Measurements from ENCODE around the gene MRPL4.
"Not testable (repeated sequence)": the region's sequence is repeated elsewhere in the genome, so short reads cannot be mapped to it uniquely, and the experiment has no call there.

The MRPL4 gene

GRCh38 chr19:10237702-10238101 is 14.3 kb upstream of the MRPL4 start:
- FAIRE-seq (no peak), DNase-seq (ENCODE audit: insufficient read length, low spot score) (no peak)
- no peak for TF ChIP-seq CTCF (IDR thresholded peaks at IDR 0.05; ENCODE audit: insufficient read depth, missing control alignments)

- no peak for TF ChIP-seq CTCF (IDR thresholded peaks at IDR 0.05; ENCODE audit: insufficient read depth, missing control alignments)
- FAIRE-seq (no peak), DNase-seq (ENCODE audit: insufficient read length, low spot score) (no peak)
Observed at GRCh38 chr19:10238172-10238783, 13.7 kb upstream of the MRPL4 start.

GRCh38 chr19:10241826-10242449 is 10.1 kb upstream of the MRPL4 start:
- not testable (repeated sequence) for DNase-seq (ENCODE audit: insufficient read length, low spot score); FAIRE-seq

- no peak for FAIRE-seq
- TF ChIP-seq CTCF (IDR thresholded peaks at IDR 0.05; ENCODE audit: insufficient read depth, missing control alignments), result no peak
- DNase-seq (ENCODE audit: insufficient read length, low spot score), result no peak
Observed at GRCh38 chr19:10243606-10244005, 8.4 kb upstream of the MRPL4 start.

- no peak for DNase-seq (ENCODE audit: insufficient read length, low spot score)
- no peak for FAIRE-seq
- TF ChIP-seq CTCF (IDR thresholded peaks at IDR 0.05; ENCODE audit: insufficient read depth, missing control alignments), result no peak
Observed at GRCh38 chr19:10245189-10245939, 6.7 kb upstream of the MRPL4 start.

- TF ChIP-seq CTCF (IDR thresholded peaks at IDR 0.05; ENCODE audit: insufficient read depth, missing control alignments), result no peak
- FAIRE-seq (no peak), DNase-seq (ENCODE audit: insufficient read length, low spot score) (no peak)
Observed at GRCh38 chr19:10246511-10246910, 5.5 kb upstream of the MRPL4 start.

GRCh38 chr19:10252707-10253106 is 693 bp downstream of the MRPL4 start:
- DNase-seq (ENCODE audit: insufficient read length, low spot score), result no peak
- no peak for FAIRE-seq
- no peak for TF ChIP-seq CTCF (IDR thresholded peaks at IDR 0.05; ENCODE audit: insufficient read depth, missing control alignments)

All from D721Med (cell line).